MCF 10A (cell line): ENCODE results near the gene TBC1D9B. TPM values are rescaled to one million over a fixed set of nuclear protein-coding genes. Genes with fewer than 3 reads are reported as not detected.
A peak's percentile ranks its signal among the peaks of the same experiment; 100 is the strongest.

Experiments used
- BruUV-seq: library from RNA; stranded (reverse); fragments of 400-500 nt; replicated peaks from 2 replicates; lab custom pipeline; 2021; lab: Mats Ljungman, UMichigan
- CTCF ChIA-PET: fragments of 300-600 bp; sonication (Branson Sonifier 250); formaldehyde crosslinking; extraction: SDS; loops from one replicate; lab custom pipeline; 2021; ENCODE audit warnings: antibody characterized with exemption, inconsistent platforms; lab: Yijun Ruan, JAX
- POLR2A ChIA-PET: fragments of 300-600, 350-650 bp; sonication (Branson Sonifier 250); formaldehyde crosslinking; extraction: SDS; loops from one replicate; lab custom pipeline; 2020; ENCODE audit warnings: antibody characterized with exemption, inconsistent platforms; lab: Yijun Ruan, JAX
- DNase-seq: peaks from one replicate; pipeline ENCODE4 v3.0.0-alpha.2; 2018; ENCODE audit not compliant: unreplicated experiment
- H3K27ac Mint-ChIP-seq: one replicate; pipeline ENCODE4 v1.8.0; 2022; ENCODE audit warnings: mild to moderate bottlenecking, low read depth, mixed read lengths; ENCODE audit not compliant: unreplicated experiment
- H3K27me3 Mint-ChIP-seq: one replicate; pipeline ENCODE4 v1.8.0; 2022; ENCODE audit warnings: mixed read lengths; ENCODE audit not compliant: insufficient read depth, unreplicated experiment
- H3K36me3 Mint-ChIP-seq: one replicate; pipeline ENCODE4 v1.8.0; 2022; ENCODE audit warnings: mild to moderate bottlenecking, moderate library complexity, mixed read lengths; ENCODE audit not compliant: insufficient read depth, unreplicated experiment
- H3K4me1 Mint-ChIP-seq: one replicate; pipeline ENCODE4 v1.8.0; 2022; ENCODE audit warnings: mixed read lengths; ENCODE audit not compliant: insufficient read depth, unreplicated experiment
- H3K4me3 Mint-ChIP-seq: one replicate; pipeline ENCODE4 v1.8.0; 2022; ENCODE audit warnings: mild to moderate bottlenecking, moderate library complexity, mixed read lengths; ENCODE audit not compliant: unreplicated experiment
- H3K9me3 Mint-ChIP-seq: one replicate; pipeline ENCODE4 v1.8.0; 2022; ENCODE audit warnings: mixed read lengths; ENCODE audit not compliant: unreplicated experiment
- CTCF ChIP-seq: fragments of 200-600 bp; IDR thresholded peaks from one replicate; pipeline ENCODE4 v1.8.0; 2022; ENCODE audit warnings: antibody characterized with exemption, mild to moderate bottlenecking; ENCODE audit not compliant: unreplicated experiment
- intact Hi-C: fragments of 100-400 bp; cut with micrococcal nuclease; formaldehyde crosslinking; loops from 2 replicates; pipeline ENCODE4 v1.14.1; 2022
- total RNA-seq: library from RNA; stranded (reverse); gene quantifications from 2 replicates; pipeline ENCODE4 v1.2.3, GENCODE V29; 2022

Gene TBC1D9B
- total RNA-seq, 1 experiment from 2014 or later, result 162 TPM

- Mint-ChIP-seq H3K4me3 (peak within 1 kb of the TSS; percentile 94), H3K4me1 (peaks cover 45% of the 10 kb centered on the region)
- CTCF ChIA-PET, result interaction anchor here (0.7 to 2.4 kb wide), 3 partner anchors 24 to 103 kb away, joined by 4 to 16 read pairs (median 4); no protein-coding TSS in a partner anchor
Observed at GRCh38 chr5:179820483-179821297, 87.0 kb downstream of the TBC1D9B start, which contains the start of gene SQSTM1. TSS of gene SQSTM1 (plus strand) at chr5:179820905. CDS start at chr5:179820937, 32 bp downstream.

GRCh38 chr5:179820127-179820482, 87.6 kb downstream of the TBC1D9B start:
- H3K9me3 Mint-ChIP-seq, result no peaks in the 10 kb centered on the region
- no peaks in the 10 kb centered on the region for H3K27me3 Mint-ChIP-seq
- TF ChIP-seq CTCF, result no peak
- peaks cover 59% of the 10 kb centered on the region for H3K36me3 Mint-ChIP-seq
- DNase-seq, result no peak
- intact Hi-C loops, result loop anchor here (2.0 kb wide), 1 partner anchor 39 kb away; the partner anchor contains the start of gene MRNIP
- peaks cover 45% of the 10 kb centered on the region for H3K4me1 Mint-ChIP-seq
- POLR2A ChIA-PET, result interaction anchor here (0.7 to 4.0 kb wide), 26 partner anchors 9 to 261 kb away, joined by 3 to 134 read pairs (median 6); partner anchors contain the start of genes CANX, HNRNPH1, MAML1 and MGAT4B
- TSS peak; percentile 57 for BruUV-seq
- peak overlapping the region; percentile 98 for H3K27ac Mint-ChIP-seq
- H3K4me3 Mint-ChIP-seq, result peak overlapping the region; percentile 94
- CTCF ChIA-PET, result interaction anchor here (1.5 to 2.4 kb wide), 2 partner anchors 23 to 57 kb away, joined by 4 to 16 read pairs; no protein-coding TSS in a partner anchor

More at GRCh38 chr5:179820483-179821297, 87.0 kb downstream of the TBC1D9B start, which contains the start of gene SQSTM1:
- peak; percentile 15 for TF ChIP-seq CTCF
- BruUV-seq, result no TSS peak
- Mint-ChIP-seq H3K36me3 (peaks cover 62% of the 10 kb centered on the region), H3K27ac (peak within 1 kb of the TSS; percentile 98), H3K9me3 (no peaks in the 10 kb centered on the region), H3K27me3 (no peaks in the 10 kb centered on the region)
- intact Hi-C loops, result loop anchor here (1.0 to 2.0 kb wide), 3 partner anchors 13 to 57 kb away; partner anchors contain the start of gene MRNIP
- DNase-seq, result peak; percentile 84
- POLR2A ChIA-PET, result interaction anchor here (0.6 to 4.0 kb wide), 29 partner anchors 9 to 262 kb away, joined by 3 to 134 read pairs (median 6); partner anchors contain the start of genes CANX, HNRNPH1, MAML1 and MGAT4B

- peak overlapping the region; percentile 98 for H3K27ac Mint-ChIP-seq
- H3K36me3 Mint-ChIP-seq, result peaks cover 57% of the 10 kb centered on the region
- H3K4me1 Mint-ChIP-seq, result peaks cover 40% of the 10 kb centered on the region
- no TSS peak for BruUV-seq
- DNase-seq, result peak; percentile 88
- no peaks in the 10 kb centered on the region for H3K27me3 Mint-ChIP-seq
- intact Hi-C loops, result loop anchor here (2.0 kb wide), 1 partner anchor 39 kb away; the partner anchor contains the start of gene MRNIP
- POLR2A ChIA-PET, result interaction anchor here (0.9 to 4.0 kb wide), 26 partner anchors 8 to 260 kb away, joined by 3 to 134 read pairs (median 7); partner anchors contain the start of genes CANX, HNRNPH1, MAML1 and MGAT4B
- H3K9me3 Mint-ChIP-seq, result no peaks in the 10 kb centered on the region
- TF ChIP-seq CTCF, result no peak
- CTCF ChIA-PET, result interaction anchor here (0.9 to 2.4 kb wide), 4 partner anchors 10 to 57 kb away, joined by 3 to 16 read pairs (median 4); no protein-coding TSS in a partner anchor
- peak overlapping the region; percentile 94 for H3K4me3 Mint-ChIP-seq
Observed at GRCh38 chr5:179819296-179820126, 88.2 kb downstream of the TBC1D9B start.
